ENCODE results near the gene CHN2.

DNA sequence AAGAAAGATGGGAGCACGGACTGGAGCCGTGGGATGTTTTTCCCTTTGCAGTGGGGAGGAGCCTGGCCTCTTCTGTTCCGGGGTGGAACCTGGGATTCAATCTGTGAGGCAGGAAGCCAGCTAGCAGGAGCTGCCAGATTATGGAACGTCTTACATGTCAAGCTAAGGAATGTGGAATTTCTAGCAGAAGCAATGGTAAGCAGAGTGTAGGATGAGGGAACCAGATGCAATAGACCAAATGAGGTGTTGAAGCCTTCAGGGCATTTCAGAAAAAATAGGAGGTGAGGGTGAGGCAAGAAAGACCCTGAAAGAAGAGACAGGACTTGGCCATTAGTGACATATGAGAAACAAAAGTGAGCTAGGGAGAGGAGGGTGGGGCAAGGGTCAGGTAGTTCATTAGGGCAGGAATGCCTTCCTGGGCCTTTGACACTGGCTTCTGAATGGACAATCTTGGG lies 105.5 kb downstream of the CHN2 start:
- TF ChIP-seq CTCF (IDR thresholded peaks at IDR 0.05) (no peak), ZFX (IDR thresholded peaks at IDR 0.05; ENCODE audit: borderline replicate concordance) (no peak)

Measured in 22Rv1 (cell line).